Glomerular visceral epithelial cell (primary cell): ENCODE measurements around the gene LNX2.

Source experiments
- DNase-seq: peaks from one replicate; pipeline ENCODE4 v3.0.0-alpha.2; 2016; ENCODE audit errors: extremely low spot score

LNX2 gene

GRCh38 chr13:27607125-27607524 is 13.2 kb downstream of the LNX2 start:
- DNase-seq, result peak; percentile 54

DNA sequence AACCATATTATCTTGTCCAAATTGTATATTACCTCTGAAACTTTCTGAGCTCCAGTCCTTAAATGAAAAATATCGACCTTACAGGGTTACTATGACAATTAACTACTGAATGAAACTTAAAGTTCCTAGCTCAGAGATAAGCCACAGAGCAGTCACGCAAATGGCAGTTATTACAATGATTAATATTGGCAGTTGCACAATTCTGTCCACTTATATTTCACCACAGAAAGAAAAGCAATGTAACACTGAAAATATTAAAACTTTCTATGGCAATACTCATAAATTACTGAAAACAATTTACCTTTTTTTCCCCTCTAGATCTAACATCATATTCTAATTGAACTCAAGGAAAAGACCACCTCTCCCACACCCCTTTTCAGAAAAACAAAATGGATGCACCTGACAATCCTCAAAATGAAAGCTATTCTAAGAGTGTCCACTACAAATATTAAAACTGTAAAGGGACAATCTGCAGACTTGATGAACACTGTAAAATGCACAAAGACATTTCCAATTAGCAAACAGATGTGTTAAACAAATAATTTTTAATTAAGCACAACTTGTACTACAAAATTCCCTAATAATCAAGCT is 14.6 kb downstream of the LNX2 start:
- DNase-seq, result no peak

DNA sequence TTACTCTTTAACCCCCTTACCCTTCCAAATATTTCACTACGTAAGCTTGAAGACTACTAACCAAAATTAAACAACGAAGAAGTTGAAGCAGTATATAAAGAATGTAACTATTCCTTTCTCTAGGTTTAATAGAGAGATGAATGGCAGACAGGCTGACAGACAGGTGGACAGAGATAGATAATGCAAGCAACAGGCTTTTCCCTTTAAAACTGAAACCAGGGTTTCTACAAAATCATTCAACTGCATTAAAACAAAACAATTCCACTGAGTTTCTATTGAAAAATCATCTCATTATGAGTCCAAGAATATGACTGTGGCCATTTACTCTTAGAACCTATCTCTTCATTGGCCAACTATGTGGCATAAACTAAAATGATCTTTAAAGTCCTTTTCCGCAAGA is 15.2 kb downstream of the LNX2 start:
- DNase-seq, result no peak

DNA sequence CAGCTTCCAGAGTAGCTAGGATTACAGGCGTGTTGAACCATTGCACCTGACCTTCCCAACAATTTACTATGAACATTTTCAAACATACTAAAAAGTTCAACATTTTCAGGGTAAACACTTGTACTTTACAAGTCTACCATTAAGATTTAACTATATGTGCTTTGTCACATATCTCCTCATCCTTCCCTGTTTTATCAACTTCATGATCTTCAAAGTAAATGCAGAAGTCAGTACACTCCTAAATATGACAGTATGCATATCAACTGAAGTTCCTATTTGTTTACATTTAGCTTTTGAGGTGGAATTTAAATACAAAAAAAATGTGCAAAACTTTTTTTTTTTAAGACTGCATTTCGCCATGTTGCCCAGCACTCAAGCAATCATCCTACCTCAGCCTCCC is 18.5 kb downstream of the LNX2 start:
- DNase-seq, result no peak

GRCh38 chr13:27601208-27601607 is 19.1 kb downstream of the LNX2 start:
- DNase-seq, result no peak

DNA sequence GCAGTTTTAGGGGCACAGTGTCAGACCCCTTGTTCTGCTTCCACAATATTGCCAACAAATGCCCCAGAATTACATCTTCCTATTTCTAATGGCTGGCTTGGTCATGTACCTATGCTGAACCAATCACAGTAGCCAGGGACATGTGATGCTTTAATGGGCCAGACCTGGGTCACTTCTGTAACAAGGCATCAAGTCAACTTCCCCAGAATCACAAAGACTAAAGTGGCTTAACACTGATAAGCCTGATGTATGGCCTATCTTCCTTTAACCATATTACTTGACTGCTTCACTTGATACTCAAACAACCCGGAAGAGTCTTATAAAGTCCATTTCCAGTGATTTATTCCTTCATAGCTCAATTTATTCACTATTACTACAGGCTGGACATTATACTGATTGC is 19.6 kb downstream of the LNX2 start:
- no peak for DNase-seq

GRCh38 chr13:27599845-27600553 is 20.3 kb downstream of the LNX2 start:
- peak; percentile 80 for DNase-seq

DNA sequence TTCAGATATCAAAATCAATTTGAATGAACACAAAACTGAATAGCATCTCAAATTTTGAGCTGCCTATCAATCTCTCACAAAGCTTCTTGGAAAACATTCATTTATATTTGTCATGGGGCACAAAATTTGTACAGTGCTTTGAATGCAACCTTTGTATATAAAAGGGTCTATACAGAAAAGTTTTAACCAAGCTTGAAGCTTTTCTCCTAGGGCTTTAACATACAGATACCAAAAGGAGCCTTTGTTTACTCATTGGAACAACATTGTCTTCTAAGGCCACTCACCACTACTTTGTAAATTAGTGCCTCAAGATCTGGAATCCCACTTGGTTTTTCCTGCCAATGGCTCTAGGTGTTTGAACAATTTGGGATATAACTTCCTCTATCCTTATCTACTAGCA is 21.2 kb downstream of the LNX2 start:
- DNase-seq, result no peak

DNA sequence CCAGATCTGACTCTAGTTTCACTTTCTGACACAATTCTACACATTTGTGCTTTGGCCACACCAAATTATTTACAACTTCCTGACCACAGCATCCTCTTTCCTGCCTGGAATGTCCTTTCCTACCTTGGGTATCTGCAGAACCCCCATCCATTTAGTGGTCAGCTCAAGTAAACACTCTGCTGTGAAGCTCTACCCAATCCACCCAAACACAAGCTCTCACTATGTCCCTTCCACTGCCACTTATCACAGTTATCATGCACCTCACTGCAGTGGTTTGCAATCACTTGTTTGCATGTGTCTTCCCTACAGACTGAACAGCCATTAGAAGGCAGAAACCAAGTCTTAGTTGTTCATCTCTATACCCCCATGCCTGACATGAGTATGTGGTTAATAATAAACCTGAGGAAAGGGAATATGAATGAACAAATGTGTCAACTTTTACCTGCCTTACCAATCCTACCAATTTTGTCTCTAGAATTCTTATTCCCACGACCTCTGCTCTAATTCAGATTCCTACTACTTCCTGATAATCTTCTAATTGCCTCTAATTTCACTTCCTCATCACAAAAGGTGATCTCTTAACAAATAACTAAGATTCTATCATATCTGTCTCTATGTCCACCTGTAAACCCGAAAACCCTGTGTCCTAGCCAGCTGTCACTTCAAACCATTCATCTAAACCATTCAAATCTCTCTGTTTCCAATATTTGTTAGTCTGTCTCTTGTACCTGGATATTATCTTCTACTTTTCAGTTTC is 25.1 kb downstream of the LNX2 start:
- DNase-seq, result peak; percentile 22

- no peak for DNase-seq
Measured at GRCh38 chr13:27593267-27593666, 27.1 kb downstream of the LNX2 start.

GRCh38 chr13:27592865-27593264 is 27.5 kb downstream of the LNX2 start:
- no peak for DNase-seq

DNA sequence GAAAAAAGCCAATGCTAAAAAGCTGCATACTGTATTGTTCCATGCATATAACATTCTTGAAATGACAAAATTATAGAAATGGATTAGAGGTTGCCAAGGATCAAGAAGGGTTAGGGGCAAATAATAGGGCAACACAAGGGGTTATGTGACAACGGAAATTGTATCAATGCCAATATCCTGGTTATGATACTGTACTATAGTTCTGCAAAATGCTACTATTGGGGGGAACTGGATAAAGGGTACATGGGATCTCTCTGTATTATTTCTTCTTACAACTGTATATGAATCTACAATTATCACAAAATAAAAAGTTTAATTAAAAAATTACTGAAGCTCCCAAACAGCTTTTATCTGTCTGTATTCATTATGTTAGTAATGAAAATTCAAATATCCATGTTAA is 31.9 kb downstream of the LNX2 start:
- no peak for DNase-seq

DNA sequence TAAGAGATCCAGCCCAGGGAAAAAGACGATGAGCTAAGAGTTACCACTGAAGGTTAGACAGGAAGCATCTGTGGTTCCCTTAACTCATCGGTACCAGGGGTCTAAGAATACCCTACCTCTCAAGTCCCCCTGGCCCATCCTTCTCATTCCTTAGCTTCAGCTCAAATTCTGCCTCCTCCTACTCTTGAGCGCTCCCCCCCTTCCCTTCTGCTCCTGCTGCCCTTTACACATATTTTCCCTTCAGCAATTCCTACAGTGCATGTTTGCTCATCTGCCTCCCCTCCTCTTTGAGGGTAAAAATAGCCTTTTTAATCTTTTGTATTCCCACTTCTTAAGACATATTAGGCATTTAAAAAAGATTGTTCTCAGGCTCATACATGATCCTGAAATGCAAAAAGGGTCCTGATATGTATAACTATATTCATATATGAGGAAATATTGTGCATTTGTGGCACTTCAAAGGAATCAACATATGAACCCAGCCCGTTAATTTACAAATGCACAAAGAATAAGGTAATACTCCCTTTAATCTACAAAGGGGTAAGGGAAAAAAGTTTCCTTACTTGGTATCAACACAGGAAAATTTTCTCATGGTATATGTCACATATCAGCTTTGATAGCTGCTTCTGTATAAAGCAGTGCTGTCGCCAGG is 33.1 kb downstream of the LNX2 start:
- no peak for DNase-seq

- peak; percentile 20 for DNase-seq
Measured at GRCh38 chr13:27583645-27584044, 36.7 kb downstream of the LNX2 start.

DNA sequence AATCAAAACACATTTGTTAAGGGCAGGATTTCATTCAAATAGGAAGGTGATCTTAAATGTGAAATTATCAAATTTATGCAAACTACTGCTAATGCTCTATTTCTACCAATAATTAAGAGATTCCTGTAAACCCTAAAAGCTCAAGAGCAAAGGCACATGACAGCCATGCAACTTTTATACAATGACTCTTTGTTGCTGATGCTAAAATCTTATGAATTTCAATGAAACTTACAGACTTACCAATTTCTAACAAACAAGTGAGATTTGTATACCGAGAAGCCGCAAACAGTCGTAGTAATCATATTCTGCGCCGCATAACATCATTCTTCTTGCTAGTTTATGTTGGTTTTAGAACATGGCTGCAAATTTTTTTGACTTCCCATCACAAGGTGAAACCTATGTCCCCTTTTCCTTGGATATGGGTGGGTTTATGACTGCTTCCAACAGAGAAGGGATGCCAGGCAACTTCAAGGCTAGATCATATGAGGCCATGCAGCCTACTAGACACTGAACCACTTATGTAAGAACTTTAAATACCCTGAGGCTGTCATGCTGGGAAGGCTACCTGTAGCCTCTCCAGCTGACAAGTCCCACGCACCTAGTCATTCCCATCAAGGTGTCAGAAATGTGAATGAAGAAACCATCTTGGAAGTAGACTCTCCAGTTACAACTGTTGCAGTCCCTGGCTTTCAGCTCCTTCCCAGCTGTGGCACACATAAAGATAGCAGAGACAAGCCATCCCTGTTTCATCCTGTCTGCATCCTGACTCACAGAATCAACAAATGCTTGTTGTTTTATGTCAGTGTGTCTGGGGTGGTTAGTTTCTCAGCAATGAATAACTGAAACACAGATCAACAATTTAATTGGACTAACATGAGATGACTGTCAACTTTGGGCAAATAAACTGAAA is 42.0 kb downstream of the LNX2 start:
- DNase-seq, result no peak

- no peak for DNase-seq
Measured at GRCh38 chr13:27574661-27575060, 45.7 kb downstream of the LNX2 start.

DNA sequence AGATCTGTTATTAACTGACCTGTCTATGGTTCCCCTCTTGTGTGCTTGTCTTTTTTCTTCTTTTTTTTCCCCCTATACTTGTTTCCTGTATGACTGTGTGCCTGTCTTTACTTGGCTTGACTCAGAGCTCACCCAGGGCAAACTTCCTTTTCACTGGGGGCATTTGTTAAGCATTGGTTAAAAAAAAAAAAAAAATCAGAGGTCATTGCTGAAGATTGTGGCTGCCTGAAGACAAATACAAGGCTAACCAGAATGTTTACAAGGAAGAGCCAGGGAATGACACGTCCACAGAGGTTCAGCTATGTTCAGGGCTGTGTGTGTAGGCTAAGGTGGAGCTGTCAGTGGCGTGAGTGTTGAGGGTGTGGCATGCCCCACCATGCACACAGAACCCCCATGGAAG is 47.1 kb downstream of the LNX2 start:
- DNase-seq, result peak; percentile 32

DNA sequence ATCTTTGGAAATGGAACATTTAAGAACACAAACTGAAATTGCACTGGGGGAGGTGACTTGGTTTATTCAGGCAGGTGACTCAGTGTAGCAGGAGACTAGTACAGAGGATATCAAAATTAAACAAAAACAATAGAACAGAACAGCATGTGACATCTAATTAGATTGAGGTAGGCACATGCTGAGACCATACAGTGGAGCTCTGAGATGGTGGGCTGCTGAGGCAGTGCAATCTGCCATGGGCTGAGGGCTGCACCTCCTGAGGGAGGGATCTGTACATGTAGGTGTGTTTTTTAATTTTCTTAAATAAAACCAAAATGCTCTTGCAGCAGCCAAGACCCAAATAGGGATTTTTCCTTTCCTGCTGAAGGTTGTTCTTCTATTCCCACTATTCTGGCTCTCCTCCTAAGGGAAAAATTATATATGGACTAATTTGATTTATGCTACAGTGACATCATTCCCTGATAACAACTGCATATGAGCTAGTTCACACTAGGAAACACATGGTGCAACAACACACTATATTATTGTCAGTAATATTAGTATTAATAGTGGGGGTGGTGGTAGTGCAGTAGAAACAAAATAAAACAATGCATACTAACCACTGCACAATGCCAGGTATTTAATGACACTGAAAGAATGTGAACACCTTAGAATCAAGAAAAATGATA is 48.0 kb downstream of the LNX2 start:
- DNase-seq, result no peak

DNA sequence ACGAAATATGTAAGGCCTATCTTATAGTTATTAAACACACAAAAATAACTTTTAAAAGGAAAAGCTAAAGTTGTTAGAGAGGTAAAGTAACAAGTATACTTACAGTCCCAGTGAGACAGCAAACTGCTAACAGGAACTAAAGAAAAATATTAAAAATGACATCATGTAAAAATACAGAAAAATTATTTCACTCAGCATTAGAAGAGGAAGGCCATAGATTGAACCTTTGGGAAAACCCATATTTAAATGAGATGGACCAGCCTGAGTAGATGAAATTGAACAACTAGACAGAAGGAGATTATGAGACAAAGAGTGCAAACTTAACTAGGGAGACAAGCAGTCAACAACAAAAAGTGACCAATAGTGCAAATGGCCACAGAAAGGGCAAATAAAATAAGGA is 49.4 kb downstream of the LNX2 start:
- no peak for DNase-seq

- DNase-seq, result no peak
Measured at GRCh38 chr13:27569405-27569804, 50.9 kb downstream of the LNX2 start.

DNA sequence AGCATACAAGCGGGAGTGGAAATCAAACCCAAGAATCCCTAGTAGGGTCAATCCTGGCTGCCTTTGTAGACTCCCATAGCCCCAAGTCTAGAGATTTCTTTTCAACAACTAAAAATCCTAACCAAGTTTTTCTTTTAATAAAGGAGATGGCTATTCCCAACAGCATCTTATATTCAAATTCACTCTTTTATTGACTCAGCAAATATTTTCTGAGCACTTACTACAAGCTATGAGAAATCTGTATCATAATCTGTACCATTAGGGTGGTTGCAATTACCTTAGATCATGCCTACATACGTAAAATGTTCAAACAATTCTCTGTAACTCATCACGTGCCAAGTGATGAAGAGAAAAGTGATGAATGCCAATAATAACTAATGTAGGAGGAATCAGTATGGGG is 54.5 kb downstream of the LNX2 start:
- DNase-seq, result no peak
